GM19035 (cell line): ENCODE data around the gene SACM1L.
"Not testable (repeated sequence)": the region's sequence is repeated elsewhere in the genome, so short reads cannot be mapped to it uniquely, and the experiment has no call there.

ENCODE experiments used
- ATAC-seq: cut with Tn5 transposase; IDR thresholded peaks from one replicate; pipeline ENCODE4 v1.9.1; 2021; ENCODE audit not compliant: unreplicated experiment

SACM1L gene

DNA sequence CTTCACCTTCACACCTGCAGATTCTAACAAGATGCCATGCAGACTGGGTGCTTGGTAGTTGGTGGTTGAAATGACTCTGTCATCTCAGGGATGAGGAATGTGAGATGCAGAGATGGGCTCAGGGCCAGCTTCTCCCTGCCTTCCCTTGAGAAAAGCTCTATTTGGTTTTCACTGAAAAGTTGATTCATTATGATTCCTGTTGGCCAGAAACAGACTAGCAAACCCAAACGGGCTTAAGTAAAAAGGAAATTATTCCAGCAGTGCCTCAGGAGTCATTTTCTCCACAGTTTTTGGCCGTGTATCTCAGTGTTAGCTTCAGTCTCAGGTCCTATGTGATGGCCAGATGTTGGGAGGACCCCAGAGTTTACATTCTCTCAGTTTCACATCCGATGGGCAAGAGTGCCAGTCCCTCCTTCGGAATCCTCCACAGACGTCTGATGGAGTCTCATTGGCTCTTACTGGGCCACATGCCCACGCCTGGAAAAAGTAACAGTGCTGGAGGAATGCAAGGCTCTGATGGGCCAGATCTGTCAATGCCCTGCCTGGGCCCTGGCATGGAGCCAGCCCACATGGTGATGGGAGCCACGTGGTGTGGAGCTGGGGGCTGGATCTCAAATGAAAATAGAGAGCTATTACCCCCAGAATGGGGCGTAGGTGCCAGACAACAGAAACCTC, 22.3 kb upstream of the SACM1L start:
- ATAC-seq: no peak

DNA sequence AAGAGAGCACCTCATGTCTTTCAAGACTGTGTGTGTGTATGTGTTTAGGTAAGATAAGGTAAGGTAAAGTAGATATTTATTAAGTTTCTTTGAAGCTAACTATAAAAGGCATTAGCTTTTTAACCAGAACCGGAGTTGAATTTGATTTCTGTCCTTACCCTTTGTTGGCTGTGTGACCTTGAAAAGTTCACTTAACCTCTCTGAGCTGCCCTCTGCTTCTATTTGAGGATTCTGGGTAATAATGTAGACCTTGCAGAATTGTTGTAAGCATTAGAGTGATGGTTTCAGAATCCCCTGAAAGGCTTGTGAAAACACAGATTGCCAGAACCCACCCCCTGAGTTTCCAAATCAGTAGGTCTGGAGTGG, 21.6 kb upstream of the SACM1L start:
- ATAC-seq: no peak

DNA sequence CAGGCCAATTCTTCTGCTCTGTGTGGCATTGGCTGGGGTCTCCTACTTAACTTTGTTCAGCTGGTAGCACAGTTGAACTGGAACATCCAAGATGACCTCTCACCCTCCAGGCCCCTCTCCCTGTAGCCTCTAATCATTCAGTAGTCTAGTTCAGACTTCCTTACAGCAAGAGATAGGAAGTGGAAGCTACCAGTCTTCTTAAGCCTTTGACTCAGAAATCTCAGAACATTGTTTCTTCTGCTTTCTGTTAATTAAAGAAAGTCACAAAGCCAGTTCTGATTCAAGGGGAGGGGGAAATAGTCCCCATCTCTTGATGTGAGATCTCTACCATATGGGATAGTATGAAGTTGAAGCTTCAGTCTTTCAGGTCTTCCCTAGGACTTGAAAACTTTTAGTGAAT, 18.8 kb upstream of the SACM1L start:
- no peak for ATAC-seq

DNA sequence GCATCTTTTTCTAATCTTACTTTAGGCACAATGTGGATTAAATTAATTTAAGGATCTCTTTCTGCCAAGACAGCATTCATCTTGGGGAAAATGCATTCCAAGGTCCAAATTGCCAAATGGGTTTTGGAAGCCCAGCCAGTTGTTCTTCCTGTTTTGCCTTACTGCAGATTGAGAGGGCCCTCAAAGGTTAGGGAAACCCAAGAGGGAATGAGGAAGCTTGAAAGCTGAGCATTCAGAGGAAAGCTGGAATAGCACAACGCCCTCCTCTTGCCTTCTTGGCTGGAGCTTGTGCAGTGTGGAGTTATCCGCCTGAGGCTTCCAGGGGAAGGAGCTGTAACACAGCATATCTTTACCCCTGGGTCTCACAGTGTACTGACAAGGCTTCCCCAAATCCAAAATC, 18.2 kb upstream of the SACM1L start:
- no peak for ATAC-seq

DNA sequence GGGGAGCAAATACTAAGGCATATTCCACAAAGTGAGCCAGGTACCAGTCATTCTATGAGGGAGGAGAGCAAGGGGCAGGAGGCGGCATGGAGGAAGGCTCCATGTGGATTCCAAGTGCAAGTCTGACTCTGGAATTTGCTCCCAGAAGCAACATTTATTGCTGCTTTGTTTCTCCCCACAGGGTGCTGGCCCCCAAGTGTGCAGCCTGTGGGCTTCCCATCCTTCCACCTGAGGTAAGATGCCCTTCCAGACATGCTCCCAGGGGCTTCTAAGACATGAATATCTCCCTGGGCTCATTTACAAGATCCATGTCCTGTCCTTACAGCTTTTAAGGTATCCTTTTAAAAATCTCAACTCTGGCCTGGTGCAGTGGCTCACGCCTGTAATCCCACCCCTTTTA, 15.9 kb upstream of the SACM1L start:
- no peak for ATAC-seq

DNA sequence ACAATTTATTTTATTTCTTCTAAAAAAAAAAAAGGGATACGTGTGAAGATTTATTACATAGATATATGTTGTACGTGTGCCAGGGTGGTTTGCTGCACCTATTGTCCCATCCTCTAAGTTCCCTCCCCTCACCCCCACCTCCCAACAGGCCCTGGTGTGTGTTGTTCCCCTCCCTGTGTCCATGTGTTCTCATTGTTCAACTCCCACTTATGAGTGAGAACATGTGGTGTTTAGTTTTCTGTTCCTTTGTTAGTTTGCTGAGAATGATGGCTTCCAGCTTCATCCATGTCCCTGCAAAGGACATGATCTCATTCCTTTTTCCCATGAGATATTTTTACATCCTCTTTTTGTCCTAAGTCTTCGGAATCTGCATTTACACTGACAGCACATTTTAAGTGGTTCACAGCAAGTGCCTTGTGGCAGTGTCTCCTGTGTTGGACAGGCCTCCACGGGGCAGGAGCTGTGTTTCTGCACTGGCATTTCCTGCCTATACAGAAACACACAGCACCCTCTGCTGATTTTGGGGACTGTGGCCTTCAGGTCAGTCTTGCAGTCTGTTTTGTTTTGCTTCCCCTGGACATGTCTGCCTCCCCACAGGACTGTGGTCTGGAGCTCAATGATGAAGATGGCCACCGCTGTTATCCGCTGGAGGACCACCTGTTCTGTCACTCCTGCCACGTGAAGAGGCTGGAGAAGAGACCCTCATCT, 12.7 kb upstream of the SACM1L start:
- no peak for ATAC-seq

DNA sequence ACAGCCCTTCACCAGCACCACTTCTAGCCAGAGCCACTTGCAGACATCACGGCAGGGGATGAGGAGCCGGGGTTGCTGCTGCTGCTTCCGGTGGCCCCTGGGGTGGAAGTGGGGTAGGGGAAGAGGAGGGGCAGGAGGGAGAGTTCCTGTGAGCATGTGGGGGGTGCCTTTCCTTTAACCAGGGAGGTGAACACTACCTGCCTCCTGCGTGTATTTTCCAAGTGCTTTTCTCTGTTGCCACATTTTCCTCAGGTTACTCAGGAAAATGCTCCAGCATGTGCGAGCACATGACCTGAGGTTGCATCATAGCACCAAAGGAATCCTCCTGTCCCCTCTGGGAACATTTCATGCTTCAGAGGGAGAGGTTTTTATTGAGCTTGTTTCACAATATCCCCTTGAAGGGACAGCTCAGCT, 12.2 kb upstream of the SACM1L start:
- ATAC-seq: no peak

DNA sequence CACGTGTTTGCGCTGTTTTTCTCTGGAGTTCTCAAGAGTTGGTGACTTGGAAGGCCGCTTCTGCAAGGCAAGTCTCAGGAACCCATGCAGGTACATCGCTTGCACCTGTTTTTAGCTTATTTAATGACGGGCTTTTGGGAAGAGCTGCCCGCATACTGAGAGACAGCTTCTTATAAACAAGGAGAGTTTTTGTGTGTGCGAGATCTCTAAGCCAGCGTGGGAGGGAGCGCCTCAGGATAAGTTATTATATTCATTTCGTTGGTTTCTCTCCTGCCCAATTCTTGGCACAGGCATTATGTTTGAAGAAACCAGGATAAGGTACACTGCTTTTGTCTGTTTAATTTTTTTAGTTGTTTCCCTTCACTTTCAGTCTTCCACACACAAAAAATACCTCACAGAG, 11.4 kb upstream of the SACM1L start:
- no peak for ATAC-seq

DNA sequence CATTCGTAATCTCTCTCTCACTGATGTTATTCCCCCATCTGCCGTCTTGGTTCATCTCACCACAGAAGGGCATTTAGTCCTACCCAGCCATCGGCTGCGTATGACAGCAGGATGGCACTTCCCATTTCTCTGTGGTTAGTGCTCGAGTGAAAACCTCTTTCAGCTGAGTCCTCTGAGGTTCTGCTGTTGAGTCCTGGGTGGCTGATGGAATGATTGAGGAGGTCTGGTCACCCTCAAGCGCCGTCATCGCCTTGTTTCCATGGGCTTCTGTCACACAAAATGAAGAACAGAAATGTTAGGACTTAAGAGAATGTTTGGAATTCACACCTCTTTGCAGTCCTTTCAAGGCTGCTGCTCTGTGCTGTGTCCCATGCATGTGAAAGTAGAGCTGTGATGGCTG, 9.4 kb upstream of the SACM1L start:
- ATAC-seq: no peak

DNA sequence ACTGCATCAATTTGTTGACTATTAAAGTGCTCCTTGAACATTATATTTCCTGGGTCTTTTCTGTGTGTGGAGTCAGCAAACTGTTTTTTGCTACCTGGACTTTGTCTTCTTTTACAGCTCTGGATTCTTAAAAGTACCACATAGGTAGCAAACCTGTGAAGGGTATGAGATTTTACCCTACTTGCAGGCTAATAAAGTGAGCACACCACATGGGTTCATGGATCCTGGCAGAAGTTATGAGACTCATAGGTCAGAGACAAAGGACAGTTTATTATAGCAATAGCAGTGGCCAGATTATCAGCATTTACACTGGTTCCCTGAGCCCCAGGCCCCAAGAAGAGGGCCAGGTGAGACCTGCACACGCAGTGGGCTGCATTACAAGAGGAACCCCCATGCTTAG, 8.0 kb upstream of the SACM1L start:
- no peak for ATAC-seq

DNA sequence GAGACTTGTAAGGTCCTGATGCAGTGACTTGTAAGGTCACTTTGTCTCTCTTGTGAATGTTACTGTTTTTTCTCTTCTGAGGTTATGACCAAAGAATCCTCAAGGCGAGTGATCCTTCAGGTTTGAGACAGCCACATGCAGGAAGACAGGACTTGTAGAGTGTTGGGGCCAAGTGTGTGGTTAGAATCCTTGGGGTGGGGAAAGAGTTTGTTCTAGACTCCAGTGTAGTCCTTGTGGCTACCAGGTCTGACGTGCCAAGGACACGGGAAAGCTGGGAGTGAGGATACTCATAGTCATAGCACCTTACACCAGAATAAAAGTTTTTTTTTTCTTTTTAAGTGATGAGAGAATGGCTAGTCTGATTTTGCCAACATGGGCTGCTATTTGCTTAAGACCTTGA, 7.3 kb upstream of the SACM1L start:
- no peak for ATAC-seq

DNA sequence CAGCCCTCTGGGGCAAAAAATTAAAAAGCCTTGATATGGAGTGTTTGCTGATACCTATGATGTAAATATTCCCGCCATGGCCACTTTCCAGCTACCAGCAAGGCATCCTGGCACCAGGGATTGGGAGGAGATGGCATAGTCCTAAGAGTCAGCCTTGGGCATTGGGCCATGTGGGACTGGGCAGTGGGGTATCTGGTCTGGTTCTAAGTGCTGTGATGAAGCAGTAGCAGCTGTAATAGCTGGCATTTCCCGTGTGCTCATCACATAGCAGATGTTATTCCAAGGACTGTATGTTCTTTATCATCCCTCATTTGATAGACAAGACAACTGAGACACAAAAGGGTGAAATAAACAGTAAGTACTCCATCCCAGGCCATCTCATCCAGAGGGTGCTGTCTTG, 6.9 kb upstream of the SACM1L start:
- no peak for ATAC-seq

DNA sequence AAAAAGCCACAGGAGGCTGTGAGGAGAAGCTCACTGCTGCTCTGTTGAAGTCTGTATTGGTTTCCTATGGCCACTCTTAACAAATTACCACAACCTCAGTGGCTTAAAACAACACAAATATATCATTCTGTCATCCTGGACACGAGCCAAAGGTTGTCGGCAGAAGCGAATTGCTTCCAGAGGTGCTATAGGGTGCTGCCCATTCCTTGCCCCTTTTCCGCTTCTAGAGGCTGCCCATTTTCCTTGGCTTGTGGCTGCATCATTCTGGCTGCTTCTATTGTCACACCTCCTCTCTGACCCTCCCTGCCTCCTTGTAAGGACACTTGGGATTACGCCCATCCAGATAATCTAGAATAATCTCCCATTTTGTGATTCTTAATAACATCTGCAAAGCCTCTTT, 6.4 kb upstream of the SACM1L start:
- no peak for ATAC-seq

DNA sequence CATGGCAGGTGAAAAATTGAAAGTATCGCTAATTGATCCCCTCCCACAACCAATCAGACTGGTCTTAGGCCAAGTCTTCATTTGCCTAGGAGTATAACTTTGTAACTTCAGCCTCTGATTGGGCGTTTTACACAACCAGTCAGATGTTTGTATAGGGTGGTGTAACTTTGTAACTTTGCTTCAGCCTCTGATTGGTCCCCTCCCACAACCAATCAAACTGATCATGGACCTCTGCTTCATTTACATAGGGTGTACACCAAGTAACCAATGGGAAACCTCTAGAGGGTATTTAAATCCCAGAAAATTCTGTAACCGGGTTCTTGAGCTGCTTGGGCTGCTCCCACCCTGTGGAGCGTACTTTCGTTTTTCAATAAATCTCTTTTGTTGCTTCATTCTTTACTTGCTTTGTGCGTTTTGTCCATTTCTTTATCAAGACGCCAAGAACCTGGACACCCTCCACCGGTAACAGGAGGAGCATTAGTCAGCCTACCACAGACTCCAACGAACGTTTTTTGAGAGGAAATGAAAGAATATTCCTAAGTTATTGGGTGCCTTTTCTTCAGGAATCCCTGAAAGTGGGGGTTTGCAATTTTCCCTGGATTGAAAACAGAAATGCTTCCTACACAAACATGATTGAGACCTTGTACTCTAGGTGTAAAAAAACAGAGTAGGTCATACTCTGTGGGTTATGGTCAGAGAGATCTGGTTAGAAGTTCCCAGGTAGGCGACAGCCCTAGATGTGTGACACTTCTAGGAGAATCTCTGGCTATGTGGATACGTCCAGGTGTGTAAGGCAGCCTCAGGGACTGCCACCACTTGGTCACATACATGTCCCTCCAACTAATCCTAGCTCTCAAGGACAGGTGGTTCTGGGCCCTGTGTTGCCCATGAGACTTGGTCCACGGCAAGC, 5.5 kb upstream of the SACM1L start:
- ATAC-seq: no peak

DNA sequence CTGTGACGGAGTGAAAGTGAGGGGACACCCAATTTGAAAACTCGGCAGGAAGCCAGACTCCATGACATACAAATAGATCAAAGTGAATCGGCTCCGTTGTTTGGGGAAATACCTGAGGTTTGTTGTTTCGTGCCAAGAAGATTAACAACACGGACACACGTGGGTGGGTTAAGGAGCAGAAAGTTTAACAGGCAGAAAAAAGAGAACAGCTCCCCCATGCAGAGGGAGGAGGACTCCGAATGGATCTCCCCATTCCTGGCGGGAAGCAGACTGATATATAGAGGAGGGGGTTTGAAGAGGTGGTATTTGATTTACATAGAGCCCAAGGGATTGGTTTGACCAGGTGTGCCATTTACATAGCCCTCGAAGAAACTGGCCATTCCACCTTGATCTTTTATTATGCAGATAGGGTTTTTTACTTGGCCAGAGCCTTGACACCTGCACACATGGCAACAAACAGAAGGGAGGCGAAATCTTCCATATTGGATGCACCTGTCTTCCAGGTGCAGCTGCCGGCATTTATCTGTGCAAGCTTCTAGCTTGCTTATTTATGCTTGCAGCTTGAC, 4.8 kb upstream of the SACM1L start:
- ATAC-seq: no peak

DNA sequence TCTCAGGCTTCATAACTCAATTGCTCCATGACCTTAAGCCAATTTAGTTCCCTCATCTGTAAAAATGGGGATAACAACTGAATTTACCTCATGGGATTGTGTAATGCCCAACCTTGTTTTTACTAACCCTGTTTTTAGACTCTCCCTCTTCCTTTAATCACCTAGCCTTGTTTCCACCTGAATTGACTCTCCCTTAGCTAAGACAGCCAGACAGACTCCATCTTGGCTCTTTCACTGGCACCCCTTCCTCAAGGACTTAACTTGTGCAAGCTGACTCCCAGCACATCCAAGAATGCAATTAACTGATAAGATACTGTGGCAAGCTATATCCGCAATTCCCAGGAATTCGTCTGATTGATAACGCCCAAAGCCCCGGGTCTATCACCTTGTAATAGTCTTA, 3.5 kb upstream of the SACM1L start:
- ATAC-seq: not testable (repeated sequence)

DNA sequence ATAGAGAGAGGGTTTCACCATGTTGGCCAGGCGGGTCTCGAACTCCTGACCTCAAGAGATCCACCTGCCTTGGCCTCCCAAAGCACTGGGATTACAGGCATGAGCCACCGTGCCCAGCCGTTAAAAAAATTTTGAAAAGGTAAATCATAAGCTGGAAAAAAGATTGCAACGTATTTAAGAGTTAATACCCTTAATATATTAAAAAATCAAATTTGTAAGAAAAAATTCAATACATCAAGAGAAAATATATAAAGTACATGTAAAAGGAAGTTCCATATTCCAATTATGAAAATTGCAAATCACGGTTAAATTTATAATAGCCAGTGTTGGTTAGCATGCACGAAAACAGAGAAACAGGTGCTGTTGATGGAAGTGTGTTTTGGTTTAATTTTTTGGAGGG, 2.3 kb upstream of the SACM1L start:
- ATAC-seq: no peak

DNA sequence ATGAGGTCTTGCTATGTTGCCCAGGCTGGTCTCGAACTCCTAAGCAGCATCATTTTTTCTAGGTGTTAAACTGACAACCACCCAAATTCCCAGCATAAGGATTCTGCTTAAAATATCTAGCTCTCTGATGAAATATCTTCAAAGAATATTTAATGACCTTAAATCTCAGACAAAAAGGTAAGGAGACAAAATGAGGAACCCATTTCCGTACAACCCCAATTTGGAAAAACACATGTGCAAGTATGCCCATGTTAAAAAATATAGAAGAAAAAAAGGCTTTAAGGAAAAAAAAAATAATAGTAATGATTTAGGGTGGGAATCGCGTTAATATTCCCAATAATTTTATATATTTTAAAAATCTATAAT, 1.4 kb upstream of the SACM1L start:
- ATAC-seq: no peak

DNA sequence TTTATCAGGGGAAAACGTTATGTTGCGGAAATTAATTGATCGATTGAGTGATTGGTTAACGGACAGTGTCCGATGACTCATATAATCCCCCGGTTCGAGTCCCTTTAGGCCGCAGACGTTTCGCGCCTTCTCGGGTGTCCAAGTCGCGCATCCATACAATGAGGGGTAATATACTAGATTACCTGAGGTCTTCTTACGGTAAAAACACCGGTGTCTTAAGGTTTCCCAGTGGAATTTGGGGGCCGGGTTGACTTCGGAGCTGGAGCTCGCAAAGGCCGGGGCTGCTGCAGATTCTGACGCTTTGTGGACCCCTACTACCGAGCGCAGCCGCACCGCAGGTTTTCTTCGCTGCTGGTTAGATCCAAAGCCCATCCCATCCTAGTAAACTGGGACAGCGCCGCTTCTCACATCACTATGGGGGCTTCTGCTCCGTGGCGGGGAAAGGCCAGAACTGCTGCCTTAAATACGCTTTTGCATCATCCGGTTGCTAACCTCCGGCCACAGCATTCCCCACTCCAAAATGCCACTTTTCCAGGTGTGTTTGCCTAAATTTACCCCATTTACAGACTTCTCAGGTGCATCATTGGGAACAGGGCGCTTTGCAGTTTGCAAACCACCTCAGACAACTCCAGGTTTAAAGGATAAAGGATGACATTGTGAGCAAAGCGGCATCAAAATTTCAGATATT, 858 bp upstream of the SACM1L start:
- ATAC-seq: no peak

DNA sequence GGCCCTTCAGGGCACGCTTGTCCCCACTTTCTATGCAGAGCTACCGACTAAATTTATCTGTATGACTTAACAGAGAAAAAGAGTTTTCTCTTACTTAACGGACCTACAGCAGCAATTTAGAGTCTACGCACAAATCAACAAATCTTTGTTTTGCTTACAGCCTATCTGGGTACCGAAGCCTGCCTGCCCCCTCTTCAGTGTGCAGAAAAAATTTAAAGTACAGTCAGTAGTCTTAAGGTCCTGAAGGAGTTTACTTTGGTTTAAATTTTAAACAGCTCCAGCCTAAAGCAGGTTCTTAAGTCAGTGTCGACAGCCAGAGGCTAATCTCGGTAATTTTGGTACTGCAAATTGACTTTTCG, 570 bp downstream of the SACM1L start:
- ATAC-seq: no peak

DNA sequence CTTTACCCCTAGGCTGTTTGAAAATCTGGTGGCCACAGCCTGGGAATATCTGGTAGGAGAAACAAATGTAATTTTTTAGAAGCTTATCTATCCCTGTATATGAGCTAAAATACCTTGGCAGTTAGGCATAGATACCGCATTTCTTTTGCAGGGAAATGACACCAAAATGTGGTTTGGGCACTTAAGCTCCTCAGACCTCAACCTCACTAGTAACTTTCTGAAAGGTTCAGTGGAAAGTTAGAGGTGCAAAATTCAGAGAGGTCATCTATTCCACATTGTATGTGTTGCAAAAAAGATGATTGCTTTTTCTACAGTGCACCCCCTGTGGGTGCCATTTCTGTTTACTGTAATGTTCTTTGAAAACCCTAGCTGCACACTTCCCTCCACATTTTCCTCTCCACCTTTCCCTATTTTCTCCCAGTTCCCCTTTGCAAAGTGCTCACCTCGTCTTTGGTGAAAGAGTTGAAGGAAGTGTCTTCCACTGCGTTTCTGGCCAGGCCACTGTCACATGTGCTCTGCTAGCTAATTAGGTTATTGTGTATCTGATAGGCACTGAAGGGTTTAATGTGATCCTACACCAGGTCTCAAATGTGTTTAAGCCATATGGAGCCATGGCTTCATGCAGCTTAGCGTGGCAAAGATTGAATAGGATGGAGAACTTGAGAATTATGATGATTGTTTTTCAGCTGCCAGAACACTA, 1.3 kb downstream of the SACM1L start:
- ATAC-seq: no peak
